ENCODE measurements around the gene TRPM3. TPM values are rescaled to one million over a fixed set of nuclear protein-coding genes. Genes with fewer than 3 reads are reported as not detected.

The TRPM3 gene
- total RNA-seq, 4 donors from 2014 or later: 2.4 to 11.1 (median 5.6) TPM

- no peak for TF ChIP-seq POLR2A (IDR thresholded peaks at IDR 0.05)
- no peak for TF ChIP-seq CTCF (IDR thresholded peaks at IDR 0.05)
- Histone ChIP-seq H3K4me1 (no peaks in the 10 kb centered on the region), H3K36me3 (no peaks in the 10 kb centered on the region), H3K27me3 (no peaks in the 10 kb centered on the region), H3K27ac (no peak overlapping the region), H3K4me3 (replicated peaks in 1 of 3) (no peak overlapping the region), H3K9me3 (no peaks in the 10 kb centered on the region)
- intact Hi-C loops (cut with DNase I): loop anchor here (10.0 kb wide), 2 partner anchors 96 to 144 kb away; no protein-coding TSS in a partner anchor
- WGBS, 2 donors: 95 to 97% methylated on average over 3 of the region's 3 CpGs
- DNase-seq: no peak
Observed at GRCh38 chr9:70498866-70499265, 622.6 kb downstream of the TRPM3 start.

- 73 to 85% methylated on average over 2 of the region's 2 CpGs for WGBS, 2 donors
- TF ChIP-seq POLR2A (IDR thresholded peaks at IDR 0.05) (no peak), CTCF (IDR thresholded peaks at IDR 0.05) (no peak)
- Histone ChIP-seq H3K36me3 (no peaks in the 10 kb centered on the region), H3K27ac (no peak overlapping the region), H3K27me3 (no peaks in the 10 kb centered on the region), H3K9me3 (no peaks in the 10 kb centered on the region), H3K4me1 (peaks cover 4 to 10% of the 10 kb centered on the region in 2 donors), H3K4me3 (replicated peaks in 1 of 3) (no peak overlapping the region)
- no peak for DNase-seq
- intact Hi-C loops (cut with DNase I): loop anchor here (10.0 kb wide), 2 partner anchors 99 to 141 kb away; no protein-coding TSS in a partner anchor
Observed at GRCh38 chr9:70496244-70496643, 625.2 kb downstream of the TRPM3 start.

DNA sequence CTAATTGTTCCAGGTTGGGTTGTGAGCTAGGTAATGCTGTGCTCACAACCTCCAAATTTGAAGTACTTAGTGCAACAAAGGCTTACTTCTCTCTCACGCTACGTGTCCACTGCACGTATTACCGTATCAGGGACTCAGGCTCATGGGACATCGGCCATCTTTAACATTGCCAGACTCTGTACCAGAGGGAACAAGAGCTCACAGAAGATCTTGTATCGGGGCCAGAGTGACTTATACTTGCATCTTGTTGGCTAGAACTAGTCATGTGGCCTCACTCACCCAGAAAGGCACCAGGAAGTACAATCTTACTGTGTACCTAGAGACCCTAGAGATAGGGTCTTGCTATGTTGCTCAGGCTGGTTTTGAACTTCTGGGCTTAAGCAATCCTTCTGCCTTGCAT, 625.9 kb downstream of the TRPM3 start:
- WGBS, 2 donors: 88 to 96% methylated on average over 6 of the region's 6 CpGs
- no peak for DNase-seq
- no peak overlapping the region for H3K4me3 ChIP-seq (replicated peaks in 1 of 3)
- no peaks in the 10 kb centered on the region for H3K36me3 ChIP-seq
- H3K27ac ChIP-seq: no peak overlapping the region
- TF ChIP-seq POLR2A (IDR thresholded peaks at IDR 0.05): no peak
- no peak for TF ChIP-seq CTCF (IDR thresholded peaks at IDR 0.05)
- no peaks in the 10 kb centered on the region for H3K9me3 ChIP-seq
- no peaks in the 10 kb centered on the region for H3K27me3 ChIP-seq
- intact Hi-C loops (cut with DNase I): loop anchor here (10.0 kb wide), 2 partner anchors 99 to 141 kb away; no protein-coding TSS in a partner anchor
- peaks cover 4 to 10% of the 10 kb centered on the region in 2 donors for H3K4me1 ChIP-seq

DNA sequence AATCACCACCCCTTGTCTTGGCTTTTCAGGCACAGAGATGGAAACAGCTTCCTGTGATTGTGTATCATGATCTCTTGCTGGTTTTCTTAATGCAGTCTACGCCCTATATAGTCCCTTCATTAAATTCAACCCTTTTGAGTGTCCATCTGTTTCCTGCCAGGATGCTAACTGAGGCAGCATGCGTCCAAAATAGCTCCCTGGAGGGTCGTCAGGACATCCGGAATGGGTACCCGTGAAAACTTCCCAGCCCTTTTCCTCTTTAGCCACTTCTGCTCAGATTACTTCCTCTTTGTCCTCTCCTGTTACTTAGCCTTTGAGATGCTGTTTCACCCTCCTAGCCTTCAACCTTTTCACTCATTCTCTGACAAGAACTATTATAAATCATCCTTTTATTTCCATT, 627.2 kb downstream of the TRPM3 start:
- Histone ChIP-seq H3K4me3 (replicated peaks in 1 of 3) (no peak overlapping the region), H3K4me1 (peaks cover 4 to 10% of the 10 kb centered on the region in 2 donors), H3K36me3 (no peaks in the 10 kb centered on the region), H3K27me3 (no peaks in the 10 kb centered on the region), H3K27ac (peak overlapping the region in 2 of 3 donors; percentile 14 to 33), H3K9me3 (no peaks in the 10 kb centered on the region)
- WGBS, 2 donors: 68 to 74% methylated on average over 5 of the region's 5 CpGs
- TF ChIP-seq CTCF (IDR thresholded peaks at IDR 0.05) (no peak), POLR2A (IDR thresholded peaks at IDR 0.05) (no peak)
- intact Hi-C loops (cut with DNase I): loop anchor here (10.0 kb wide), 2 partner anchors 101 to 139 kb away; no protein-coding TSS in a partner anchor
- DNase-seq: no peak

DNA sequence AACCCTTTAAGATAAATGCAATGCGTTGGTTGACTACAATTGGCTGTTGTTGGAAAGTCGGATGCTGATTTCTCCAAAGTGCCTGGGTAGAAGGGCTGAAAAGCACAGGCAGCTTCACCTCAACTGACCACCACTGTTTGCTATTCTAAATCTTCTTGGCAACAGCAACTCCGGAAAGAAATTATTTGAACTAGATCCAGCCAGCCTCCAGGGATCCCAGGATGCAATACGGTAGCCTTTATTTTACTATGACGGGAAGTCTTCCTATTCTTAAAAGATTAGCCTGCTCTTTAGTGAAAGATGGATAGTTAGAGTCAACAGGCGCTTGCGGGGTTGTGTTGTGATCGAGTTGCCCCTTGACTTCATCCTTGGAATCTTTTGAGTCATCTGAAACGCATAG, 628.4 kb downstream of the TRPM3 start:
- peaks cover 13 to 22% of the 10 kb centered on the region in 2 donors for H3K4me1 ChIP-seq
- H3K36me3 ChIP-seq: no peaks in the 10 kb centered on the region
- no peaks in the 10 kb centered on the region for H3K9me3 ChIP-seq
- WGBS, 2 donors: 75 to 79% methylated on average over 9 of the region's 9 CpGs
- H3K27me3 ChIP-seq: no peaks in the 10 kb centered on the region
- TF ChIP-seq CTCF (IDR thresholded peaks at IDR 0.05): no peak
- TF ChIP-seq POLR2A (IDR thresholded peaks at IDR 0.05): no peak
- no peak overlapping the region for H3K4me3 ChIP-seq (replicated peaks in 1 of 3)
- no peak for DNase-seq
- H3K27ac ChIP-seq: no peak overlapping the region
- intact Hi-C loops (cut with DNase I): loop anchor here (10.0 kb wide), 2 partner anchors 102 to 138 kb away; no protein-coding TSS in a partner anchor
